ENCODE results near the gene GNPTAB. TPM values are rescaled to one million over a fixed set of nuclear protein-coding genes. Genes with fewer than 3 reads are reported as not detected.

The GNPTAB gene
- total and polyA plus RNA-seq, 2 of the 8 experiments (the other 6 are each of a cell fraction or from before 2014, with no cell fraction given), result 21.5 to 51.3 TPM

GRCh38 chr12:101789171-101789570, 41.6 kb downstream of the GNPTAB start:
- DNase-seq (ENCODE audit: low read depth in 1 of 2, low spot score in 2 of 2), result no peak
- H3K4ac ChIP-seq (replicated peaks; ENCODE audit: insufficient read length, low read depth, low read length), result no peak overlapping the region
- no peak overlapping the region for H3K27ac ChIP-seq (ENCODE audit: low read depth, low read length)
- H3K23ac ChIP-seq (ENCODE audit: insufficient read length), result no peak overlapping the region
- H2BK15ac ChIP-seq (ENCODE audit: low read length), result no peak overlapping the region
- H2BK5ac ChIP-seq (ENCODE audit: low read depth, low read length), result no peak overlapping the region
- H3K9me3 ChIP-seq (ENCODE audit: insufficient read depth in 2 of 2, low read depth in 1 of 2, low read length in 1 of 2), result no peaks in the 10 kb centered on the region
- H2BK12ac ChIP-seq (ENCODE audit: low read depth, low read length), result no peak overlapping the region
- no peaks in the 10 kb centered on the region for H3K79me1 ChIP-seq (ENCODE audit: low read depth, low read length)
- H3K9ac ChIP-seq (replicated peaks in 1 of 4; ENCODE audit: extremely low read depth in 1 of 4, low read depth in 3 of 4, low read length in 3 of 4), result no peak overlapping the region
- no peak overlapping the region for H2BK20ac ChIP-seq (ENCODE audit: low read length)
- H4K20me1 ChIP-seq (replicated peaks in 1 of 2; ENCODE audit: control insufficient read depth in 1 of 2, insufficient read depth in 2 of 2, low read length in 2 of 2), result peaks cover 0 to 2% of the 10 kb centered on the region in 2 experiments
- no peak for FAIRE-seq
- no peak overlapping the region for H2BK120ac ChIP-seq (replicated peaks; ENCODE audit: low read depth, low read length)
- no peak overlapping the region for H4K8ac ChIP-seq (ENCODE audit: extremely low read depth, insufficient read depth, low read length)
- H3K4me2 ChIP-seq (ENCODE audit: insufficient read depth in 1 of 2, low read depth in 2 of 2, low read length in 2 of 2), result no peak overlapping the region
- no peak overlapping the region for H2AFZ ChIP-seq (ENCODE audit: low read length)
- no peak overlapping the region for H3K18ac ChIP-seq (ENCODE audit: extremely low read depth, low read length)
- 85% methylated on average over 4 of the region's 4 CpGs; no CpG with 5 or more reads in 1 of the 2 experiments for WGBS, 2 experiments (ENCODE audit: extremely low coverage in 1 of 2, insufficient coverage in 1 of 2, insufficient read length in 1 of 2, insufficient replicate concordance in 2 of 2, low coverage in 1 of 2, low lambda C conversion rate in 2 of 2, missing lambda C conversion rate in 1 of 2)
- H3K23me2 ChIP-seq (ENCODE audit: low read depth, low read length), result no peaks in the 10 kb centered on the region
- H3K14ac ChIP-seq (ENCODE audit: insufficient read length), result no peak overlapping the region
- no peaks in the 10 kb centered on the region for H3K79me2 ChIP-seq (ENCODE audit: control insufficient read depth in 1 of 2, insufficient read depth in 2 of 2, low read length in 2 of 2)
- H2AK5ac ChIP-seq (ENCODE audit: low read depth, low read length), result no peak overlapping the region
- H3K36me3 ChIP-seq (ENCODE audit: control insufficient read depth in 2 of 4, insufficient read depth in 4 of 4, low read length in 3 of 4), result peaks cover 0 to 46% (median 12%) of the 10 kb centered on the region in 4 experiments; a peak in 7 of 8 replicates
- no peak overlapping the region for H3K56ac ChIP-seq (replicated peaks; ENCODE audit: insufficient read length, low read depth, low read length)
- H4K91ac ChIP-seq (replicated peaks; ENCODE audit: insufficient read length, low read length), result no peak overlapping the region
- H3K27me3 ChIP-seq (replicated peaks in 1 of 4; ENCODE audit: control insufficient read depth in 3 of 4, extremely low read depth in 1 of 4, insufficient read depth in 3 of 4, low read length in 3 of 4), result no peaks in the 10 kb centered on the region
- TF ChIP-seq CHD2 (IDR thresholded peaks at IDR 0.05; ENCODE audit: low read length) (no peak), SIN3A (conservative IDR thresholded peaks at IDR 0.05 in 1 of 2, IDR thresholded peaks at IDR 0.05 in 1 of 2; ENCODE audit: low read depth in 1 of 2, low read length in 2 of 2) (no peak), ATF3 (IDR thresholded peaks at IDR 0.05; ENCODE audit: insufficient read depth, low read depth, low read length) (no peak), RNF2 (IDR thresholded peaks at IDR 0.05; ENCODE audit: borderline replicate concordance, low read depth, low read length, missing control alignments, poor library complexity, severe bottlenecking) (no peak), BACH1 (IDR thresholded peaks at IDR 0.05; ENCODE audit: low read length) (no peak), CEBPB (IDR thresholded peaks at IDR 0.05; ENCODE audit: low read depth, low read length) (no peak), SIX5 (IDR thresholded peaks at IDR 0.05; ENCODE audit: low read depth, low read length) (no peak), HDAC2 (IDR thresholded peaks at IDR 0.05; ENCODE audit: borderline replicate concordance in 1 of 2, low read depth in 2 of 2, low read length in 2 of 2) (no peak), GABPA (IDR thresholded peaks at IDR 0.05; ENCODE audit: borderline replicate concordance, insufficient read depth, low read length) (no peak), TCF12 (IDR thresholded peaks at IDR 0.05; ENCODE audit: low read depth, low read length) (no peak)
- H3K4me3 ChIP-seq (ENCODE audit: extremely low read depth in 1 of 4, insufficient read depth in 2 of 4, low read depth in 3 of 4, low read length in 4 of 4), result no peak overlapping the region
- ChIA-PET POLR2A (ENCODE audit: partially characterized antibody) (no interaction called here), CTCF (ENCODE audit: partially characterized antibody) (interaction anchor here (1.0 to 1.6 kb wide), 2 partner anchors 35 to 51 kb away, joined by 3 to 7 read pairs; no protein-coding TSS in a partner anchor)
- H4K5ac ChIP-seq (ENCODE audit: insufficient read length, low read depth, low read length), result no peak overlapping the region
- no peaks in the 10 kb centered on the region for H3K4me1 ChIP-seq (replicated peaks in 1 of 4; ENCODE audit: control insufficient read depth in 3 of 4, insufficient read depth in 4 of 4, low read length in 3 of 4)
